ENCODE data around the gene TRPC5OS. TPM values are rescaled to one million over a fixed set of nuclear protein-coding genes. Genes with fewer than 3 reads are reported as not detected.

TRPC5OS gene
- total RNA-seq, 1 donor from 2014 or later, result not detected

DNA sequence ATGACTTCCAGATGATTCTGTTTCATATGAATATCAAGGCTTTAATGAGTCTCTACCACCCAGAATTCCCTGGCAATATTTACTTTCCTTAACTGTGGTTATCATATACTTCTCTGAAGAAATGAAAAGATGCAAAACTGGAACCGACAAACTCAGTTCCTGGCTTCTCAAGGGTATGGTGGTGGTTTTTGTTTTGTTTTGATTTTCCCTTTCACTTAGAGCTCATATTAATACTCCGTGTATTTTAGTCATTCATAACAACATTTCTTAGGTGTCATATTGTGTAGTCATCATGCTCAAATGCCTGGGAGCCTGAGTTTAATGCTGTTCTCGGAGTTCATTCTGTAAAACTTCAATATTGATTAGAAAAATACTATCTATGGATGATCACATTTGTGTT lies 665 bp downstream of the TRPC5OS start:
- no peak overlapping the region for H3K4me3 ChIP-seq
- DNase-seq (no peak), ATAC-seq (no peak)
- no peaks in the 10 kb centered on the region for H3K9me3 ChIP-seq
- no peaks in the 10 kb centered on the region for H3K4me1 ChIP-seq
- no peak overlapping the region for H3K27ac ChIP-seq
- intact Hi-C loops (cut with DNase I), result no loop called here
- no peaks in the 10 kb centered on the region for H3K27me3 ChIP-seq (ENCODE audit: low read depth)
- H3K36me3 ChIP-seq, result no peaks in the 10 kb centered on the region
- TF ChIP-seq, protein P1, sequence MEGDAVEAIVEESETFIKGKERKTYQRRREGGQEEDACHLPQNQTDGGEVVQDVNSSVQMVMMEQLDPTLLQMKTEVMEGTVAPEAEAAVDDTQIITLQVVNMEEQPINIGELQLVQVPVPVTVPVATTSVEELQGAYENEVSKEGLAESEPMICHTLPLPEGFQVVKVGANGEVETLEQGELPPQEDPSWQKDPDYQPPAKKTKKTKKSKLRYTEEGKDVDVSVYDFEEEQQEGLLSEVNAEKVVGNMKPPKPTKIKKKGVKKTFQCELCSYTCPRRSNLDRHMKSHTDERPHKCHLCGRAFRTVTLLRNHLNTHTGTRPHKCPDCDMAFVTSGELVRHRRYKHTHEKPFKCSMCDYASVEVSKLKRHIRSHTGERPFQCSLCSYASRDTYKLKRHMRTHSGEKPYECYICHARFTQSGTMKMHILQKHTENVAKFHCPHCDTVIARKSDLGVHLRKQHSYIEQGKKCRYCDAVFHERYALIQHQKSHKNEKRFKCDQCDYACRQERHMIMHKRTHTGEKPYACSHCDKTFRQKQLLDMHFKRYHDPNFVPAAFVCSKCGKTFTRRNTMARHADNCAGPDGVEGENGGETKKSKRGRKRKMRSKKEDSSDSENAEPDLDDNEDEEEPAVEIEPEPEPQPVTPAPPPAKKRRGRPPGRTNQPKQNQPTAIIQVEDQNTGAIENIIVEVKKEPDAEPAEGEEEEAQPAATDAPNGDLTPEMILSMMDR (IDR thresholded peaks at IDR 0.05), result no peak

DNA sequence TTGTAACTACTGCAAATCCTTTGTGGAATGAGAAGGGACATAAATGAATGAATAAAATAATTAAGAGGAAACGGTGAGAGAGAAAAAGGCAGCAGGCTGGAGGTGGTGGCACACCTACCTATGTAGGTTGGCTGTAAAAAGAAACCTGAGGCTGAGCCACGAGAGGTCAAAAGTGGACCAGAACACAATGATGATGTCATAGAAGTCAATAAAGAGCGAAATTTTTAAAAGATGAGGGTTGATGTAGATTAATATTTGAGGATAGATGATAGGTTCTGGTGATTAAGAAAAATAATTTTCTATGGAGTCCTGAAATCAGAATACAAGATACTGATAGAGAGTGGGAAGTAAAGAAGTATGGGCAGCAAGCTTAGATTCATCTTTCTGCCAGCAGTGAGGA lies 1.7 kb downstream of the TRPC5OS start:
- TF ChIP-seq, protein P1 (IDR thresholded peaks at IDR 0.05), result no peak
- Histone ChIP-seq H3K27ac (no peak overlapping the region), H3K4me1 (no peaks in the 10 kb centered on the region), H3K4me3 (no peak overlapping the region), H3K9me3 (no peaks in the 10 kb centered on the region), H3K27me3 (ENCODE audit: low read depth) (no peaks in the 10 kb centered on the region), H3K36me3 (no peaks in the 10 kb centered on the region)
- intact Hi-C loops (cut with DNase I), result no loop called here
- ATAC-seq, result no peak
- no peak for DNase-seq

DNA sequence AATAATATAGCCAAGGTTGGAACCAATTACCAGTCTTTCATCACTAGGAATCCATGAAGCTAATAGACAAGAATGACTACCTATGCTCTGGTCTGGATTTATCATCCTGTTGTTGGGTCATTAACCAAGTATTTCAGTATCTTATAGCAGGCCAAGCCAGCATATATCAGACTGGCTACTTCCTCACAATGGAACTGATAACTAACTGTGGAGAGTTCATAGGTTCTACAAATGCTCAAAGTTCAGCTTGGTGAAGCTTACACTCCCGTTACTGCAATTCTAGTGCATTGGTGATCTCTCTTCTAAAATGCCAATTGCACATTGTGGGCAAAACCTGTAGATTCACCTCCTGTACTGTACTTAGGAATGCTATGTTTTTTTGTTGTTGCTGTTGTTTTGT lies 4.8 kb downstream of the TRPC5OS start:
- intact Hi-C loops (cut with DNase I), result no loop called here
- Histone ChIP-seq H3K4me1 (no peaks in the 10 kb centered on the region), H3K27ac (no peak overlapping the region), H3K9me3 (no peaks in the 10 kb centered on the region), H3K36me3 (no peaks in the 10 kb centered on the region), H3K27me3 (ENCODE audit: low read depth) (no peaks in the 10 kb centered on the region), H3K4me3 (no peak overlapping the region)
- DNase-seq, result no peak
- no peak for ATAC-seq
- TF ChIP-seq, protein P1 (IDR thresholded peaks at IDR 0.05), result no peak

DNA sequence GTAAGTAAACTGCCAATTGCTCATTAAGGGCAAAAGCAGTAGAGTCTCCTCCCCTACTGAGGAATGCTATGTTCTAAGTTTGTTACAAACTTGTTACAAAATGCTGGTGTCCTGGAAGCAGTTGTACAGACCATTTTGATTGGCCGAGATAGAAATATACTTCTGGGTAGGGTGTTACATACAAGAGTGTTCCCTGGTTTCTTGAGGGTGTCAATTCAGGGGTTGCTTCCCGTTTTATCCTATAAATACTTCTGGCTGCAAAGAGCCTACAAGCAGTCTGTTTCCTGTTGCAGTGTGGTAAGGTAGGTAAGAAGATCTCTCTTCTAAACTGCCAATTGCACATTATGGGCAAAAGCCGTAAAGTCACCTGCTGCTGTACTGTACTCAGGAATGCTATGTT lies 5.7 kb downstream of the TRPC5OS start:
- ATAC-seq, result no peak
- no peak for DNase-seq
- H3K36me3 ChIP-seq, result no peaks in the 10 kb centered on the region
- intact Hi-C loops (cut with DNase I), result no loop called here
- TF ChIP-seq, protein P1 (IDR thresholded peaks at IDR 0.05), result no peak
- H3K9me3 ChIP-seq, result no peaks in the 10 kb centered on the region
- no peak overlapping the region for H3K27ac ChIP-seq
- H3K4me3 ChIP-seq, result no peak overlapping the region
- no peaks in the 10 kb centered on the region for H3K4me1 ChIP-seq
- H3K27me3 ChIP-seq (ENCODE audit: low read depth), result no peaks in the 10 kb centered on the region

DNA sequence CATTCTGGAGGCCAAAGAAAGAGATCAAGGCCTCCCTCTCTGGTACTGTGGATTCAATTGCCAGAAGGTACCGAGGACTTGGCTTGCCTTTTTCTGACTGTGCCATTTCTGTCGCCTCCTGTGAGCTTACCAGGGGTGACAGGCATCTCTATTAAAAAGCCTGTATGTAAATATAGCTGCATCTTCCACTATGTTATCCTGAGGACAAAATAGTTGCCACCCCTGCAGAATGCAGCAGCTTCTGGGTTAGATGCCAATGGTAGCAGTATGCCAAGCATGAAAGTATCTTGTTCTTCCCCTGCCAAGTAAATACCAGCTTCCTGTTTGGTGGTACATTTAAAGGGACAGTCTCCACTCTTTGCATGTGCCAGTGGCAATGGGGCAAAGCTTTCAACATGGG lies 10.7 kb downstream of the TRPC5OS start:
- Histone ChIP-seq H3K4me1 (no peaks in the 10 kb centered on the region), H3K4me3 (no peak overlapping the region), H3K36me3 (no peaks in the 10 kb centered on the region), H3K27me3 (ENCODE audit: low read depth) (no peaks in the 10 kb centered on the region), H3K27ac (no peak overlapping the region), H3K9me3 (no peaks in the 10 kb centered on the region)
- intact Hi-C loops (cut with DNase I), result no loop called here
- TF ChIP-seq, protein P1 (IDR thresholded peaks at IDR 0.05), result no peak
- no peak for DNase-seq
- no peak for ATAC-seq

DNA sequence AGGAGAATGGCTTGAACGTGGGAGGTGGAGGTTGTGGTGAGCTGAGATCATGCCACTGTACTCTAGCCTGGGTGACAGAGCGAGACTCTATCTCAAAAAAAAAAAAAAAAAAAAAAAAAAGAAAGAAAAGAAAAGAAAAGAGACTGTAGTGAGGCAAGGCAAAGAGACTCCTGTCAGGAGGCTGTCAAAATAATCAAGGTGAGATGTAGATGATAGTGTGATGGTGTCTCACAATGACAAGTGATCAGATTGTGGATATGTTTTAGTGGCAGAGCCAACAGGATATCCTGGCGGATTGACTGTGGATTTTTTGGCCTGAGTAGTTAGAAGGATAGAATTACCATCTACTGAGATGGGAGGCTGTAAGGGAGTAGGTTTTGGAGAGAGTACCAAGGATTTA lies 12.6 kb downstream of the TRPC5OS start:
- TF ChIP-seq, protein P1 (IDR thresholded peaks at IDR 0.05), result no peak
- Histone ChIP-seq H3K36me3 (no peaks in the 10 kb centered on the region), H3K4me1 (no peaks in the 10 kb centered on the region), H3K27me3 (ENCODE audit: low read depth) (no peaks in the 10 kb centered on the region), H3K9me3 (no peaks in the 10 kb centered on the region), H3K4me3 (no peak overlapping the region), H3K27ac (no peak overlapping the region)
- DNase-seq, result no peak
- intact Hi-C loops (cut with DNase I), result no loop called here
- no peak for ATAC-seq
